Thyroid gland (tissue), 4 donors: ENCODE results near the gene INTS7. TPM values are rescaled to one million over a fixed set of nuclear protein-coding genes. Genes with fewer than 3 reads are reported as not detected.
"Not testable (repeated sequence)": the region's sequence is repeated elsewhere in the genome, so short reads cannot be mapped to it uniquely, and the experiment has no call there.

Source experiments
- DNase-seq, 2 donors: peaks; one replicate each; pipeline ENCODE4 v3.0.0-alpha.2; 2019
- H3K27ac ChIP-seq, 3 donors: fragments of 200-600 bp; sonication (generic); 1 replicate in 2 of 3; 2 replicates in 1 of 3; pipeline ENCODE4 v1.5.1; 2016 to 2019; ENCODE audit warnings: mild to moderate bottlenecking in 1 of 3, moderate library complexity in 1 of 3
- H3K27me3 ChIP-seq: fragments of 200-600 bp; sonication (generic); one replicate; pipeline ENCODE4 v1.5.1; 2019
- H3K36me3 ChIP-seq, 2 donors: fragments of 200-600 bp; sonication (generic); one replicate each; pipeline ENCODE4 v1.5.1; 2016 to 2019
- H3K4me1 ChIP-seq, 2 donors: fragments of 200-600 bp; sonication (generic); one replicate each; pipeline ENCODE4 v1.5.1; 2017 to 2019
- H3K4me3 ChIP-seq, 3 donors: fragments of 200-600 bp; sonication (generic); replicated peaks in 1 of 3; 1 replicate in 2 of 3; 2 replicates in 1 of 3; pipeline ENCODE4 v1.5.1; 2016; ENCODE audit warnings: mild to moderate bottlenecking in 1 of 3
- H3K9me3 ChIP-seq: fragments of 200-600 bp; sonication (generic); one replicate; pipeline ENCODE4 v1.5.1; 2017
- CTCF ChIP-seq, 6 experiments: fragments of 200-600 bp in 3 of 6; fragments of 450-650 bp in 3 of 6; sonication (generic) in 3 of 6; IDR thresholded peaks; one replicate each; pipeline ENCODE4 v1.5.1; 2016 to 2019; ENCODE audit warnings: antibody characterized with exemption in 6 of 6, mild to moderate bottlenecking in 2 of 6, inconsistent platforms in 1 of 6, moderate library complexity in 1 of 6
- POLR2A ChIP-seq, 2 donors: fragments of 450-650 bp; IDR thresholded peaks; one replicate each; pipeline ENCODE4 v1.6.1; 2017; ENCODE audit warnings: antibody characterized with exemption in 2 of 2, mild to moderate bottlenecking in 2 of 2, moderate library complexity in 1 of 2
- WGBS, 2 donors: methylation state at CpG; one replicate each; pipeline ENCODE4 v1.1.5; 2017; 5-methylcytosine and 5-hydroxymethylcytosine counted together
- intact Hi-C: fragments of 100-400 bp; cut with DNase I; formaldehyde crosslinking; loops from one replicate; pipeline ENCODE4 v1.15.1; 2023
- total RNA-seq, 4 donors: library from RNA; depleted of rRNA; stranded (reverse); fragments of >200 nt; gene quantifications; one replicate each; pipeline ENCODE4 v1.2.3, GENCODE V29; 2016

The INTS7 gene
- total RNA-seq, 4 donors from 2014 or later: 14.8 to 22.6 (median 19.5) TPM

GRCh38 chr1:211944733-211945500 lies 90.4 kb downstream of the INTS7 start:
- H3K9me3 ChIP-seq: no peaks in the 10 kb centered on the region
- intact Hi-C loops: no loop called here
- TF ChIP-seq CTCF (IDR thresholded peaks at IDR 0.05) (peak in 4 of 6 experiments; percentile 41 to 60 (median 49)), POLR2A (IDR thresholded peaks at IDR 0.05) (no peak)
- peaks cover 10 to 11% of the 10 kb centered on the region in 2 donors for H3K4me1 ChIP-seq
- H3K27me3 ChIP-seq: no peaks in the 10 kb centered on the region
- peak; percentile 60 to 74 for DNase-seq
- H3K27ac ChIP-seq: no peak overlapping the region
- WGBS, 2 donors: 77 to 80% methylated on average over 10 of the region's 10 CpGs
- no peak overlapping the region for H3K4me3 ChIP-seq
- no peaks in the 10 kb centered on the region for H3K36me3 ChIP-seq

GRCh38 chr1:211942583-211942982 lies 92.8 kb downstream of the INTS7 start:
- Histone ChIP-seq H3K9me3 (no peaks in the 10 kb centered on the region), H3K27me3 (no peaks in the 10 kb centered on the region), H3K4me1 (peaks cover 16 to 19% of the 10 kb centered on the region in 2 donors), H3K4me3 (no peak overlapping the region), H3K27ac (no peak overlapping the region), H3K36me3 (no peaks in the 10 kb centered on the region)
- intact Hi-C loops: no loop called here
- WGBS, 2 donors: 95 to 99% methylated on average over 3 of the region's 3 CpGs
- no peak for DNase-seq
- TF ChIP-seq POLR2A (IDR thresholded peaks at IDR 0.05) (no peak), CTCF (IDR thresholded peaks at IDR 0.05) (no peak)

GRCh38 chr1:211939876-211940468 lies 95.4 kb downstream of the INTS7 start:
- WGBS, 2 donors: 27 to 40% methylated on average over 3 of the region's 3 CpGs
- no peaks in the 10 kb centered on the region for H3K9me3 ChIP-seq
- peak; percentile 84 to 90 for DNase-seq
- no peaks in the 10 kb centered on the region for H3K36me3 ChIP-seq
- H3K4me1 ChIP-seq: peaks cover 16 to 19% of the 10 kb centered on the region in 2 donors
- intact Hi-C loops: no loop called here
- peak overlapping the region; percentile 70 to 85 (median 81) for H3K27ac ChIP-seq
- TF ChIP-seq POLR2A (IDR thresholded peaks at IDR 0.05): peak in 1 of 2 donors; percentile 13
- no peak for TF ChIP-seq CTCF (IDR thresholded peaks at IDR 0.05)
- no peak overlapping the region for H3K4me3 ChIP-seq
- no peaks in the 10 kb centered on the region for H3K27me3 ChIP-seq

- no peaks in the 10 kb centered on the region for H3K27me3 ChIP-seq
- DNase-seq: no peak
- H3K27ac ChIP-seq: peak overlapping the region; percentile 70 to 85 (median 81)
- H3K4me1 ChIP-seq: peaks cover 23% of the 10 kb centered on the region in 2 donors
- intact Hi-C loops: no loop called here
- 56 to 61% methylated on average over 3 of the region's 3 CpGs for WGBS, 2 donors
- no peak overlapping the region for H3K4me3 ChIP-seq
- H3K36me3 ChIP-seq: no peaks in the 10 kb centered on the region
- H3K9me3 ChIP-seq: no peaks in the 10 kb centered on the region
- no peak for TF ChIP-seq CTCF (IDR thresholded peaks at IDR 0.05)
These were observed 96.8 kb downstream of the INTS7 start for GRCh38 chr1:211938561-211938997.

- DNase-seq, H3K27me3 ChIP-seq, H3K9me3 ChIP-seq, H3K27ac ChIP-seq, H3K4me3 ChIP-seq, intact Hi-C loops, H3K36me3 ChIP-seq: not testable (repeated sequence)
- 99% methylated on average over 5 of the region's 5 CpGs for WGBS, 2 donors
- H3K4me1 ChIP-seq: peaks cover 23% of the 10 kb centered on the region in 2 donors
These were observed 97.9 kb downstream of the INTS7 start for GRCh38 chr1:211937422-211937821.
